Measurements from ENCODE around the gene UBE2G2.

UBE2G2 gene

GRCh38 chr21:44844256-44844655 is 42.6 kb upstream of the UBE2G2 start:
- Histone ChIP-seq H3K4me1 (ENCODE audit: control insufficient read depth, insufficient read depth, low read length) (peaks cover 8% of the 10 kb centered on the region), H3K4me3 (ENCODE audit: low read depth, low read length) (no peak overlapping the region), H3K9ac (ENCODE audit: low read depth, low read length) (no peak overlapping the region), H3K36me3 (ENCODE audit: control insufficient read depth, insufficient read depth, low read length) (peaks cover 3% of the 10 kb centered on the region), H3K27me3 (ENCODE audit: control insufficient read depth, insufficient read depth, low read length) (no peaks in the 10 kb centered on the region), H3K9me3 (ENCODE audit: control insufficient read depth, insufficient read depth, low read length) (no peaks in the 10 kb centered on the region)

GRCh38 chr21:44842721-44843445 is 41.3 kb upstream of the UBE2G2 start:
- Histone ChIP-seq H3K9me3 (ENCODE audit: control insufficient read depth, insufficient read depth, low read length) (no peaks in the 10 kb centered on the region), H3K4me3 (ENCODE audit: low read depth, low read length) (no peak overlapping the region), H3K27me3 (ENCODE audit: control insufficient read depth, insufficient read depth, low read length) (no peaks in the 10 kb centered on the region), H3K9ac (ENCODE audit: low read depth, low read length) (no peak overlapping the region), H3K36me3 (ENCODE audit: control insufficient read depth, insufficient read depth, low read length) (no peaks in the 10 kb centered on the region), H3K4me1 (ENCODE audit: control insufficient read depth, insufficient read depth, low read length) (peaks cover 8% of the 10 kb centered on the region)

DNA sequence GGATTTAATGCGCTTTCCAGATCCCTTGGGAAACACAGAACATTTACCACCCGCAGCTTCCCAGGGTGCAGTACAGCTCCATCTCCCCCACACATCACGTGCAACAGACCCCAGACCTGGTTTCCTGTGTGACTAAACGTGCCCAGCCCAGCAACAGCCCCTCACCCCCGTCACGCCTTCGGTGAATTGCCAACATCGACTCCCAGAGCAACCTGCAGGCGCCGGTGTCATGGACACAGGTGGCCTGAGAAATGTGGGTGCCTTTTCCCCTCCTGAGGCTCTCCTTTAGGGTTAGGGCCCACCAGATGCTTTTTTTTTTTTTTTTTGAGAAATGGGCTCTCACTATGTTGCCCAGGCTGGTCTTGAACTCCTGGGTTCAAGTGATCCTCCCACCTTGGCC is 40.5 kb upstream of the UBE2G2 start:
- peaks cover 8% of the 10 kb centered on the region for H3K4me1 ChIP-seq (ENCODE audit: control insufficient read depth, insufficient read depth, low read length)

GRCh38 chr21:44840771-44841170 is 39.2 kb upstream of the UBE2G2 start:
- Histone ChIP-seq H3K9ac (ENCODE audit: low read depth, low read length) (no peak overlapping the region), H3K36me3 (ENCODE audit: control insufficient read depth, insufficient read depth, low read length) (no peaks in the 10 kb centered on the region), H3K27me3 (ENCODE audit: control insufficient read depth, insufficient read depth, low read length) (no peaks in the 10 kb centered on the region), H3K4me1 (ENCODE audit: control insufficient read depth, insufficient read depth, low read length) (peaks cover 5% of the 10 kb centered on the region), H3K9me3 (ENCODE audit: control insufficient read depth, insufficient read depth, low read length) (no peaks in the 10 kb centered on the region), H3K4me3 (ENCODE audit: low read depth, low read length) (no peak overlapping the region)

More for the DNA sequence above, 40.5 kb upstream of the UBE2G2 start:
- no peaks in the 10 kb centered on the region for H3K9me3 ChIP-seq (ENCODE audit: control insufficient read depth, insufficient read depth, low read length)
- H3K4me3 ChIP-seq (ENCODE audit: low read depth, low read length), result no peak overlapping the region
- H3K9ac ChIP-seq (ENCODE audit: low read depth, low read length), result no peak overlapping the region
- H3K27me3 ChIP-seq (ENCODE audit: control insufficient read depth, insufficient read depth, low read length), result no peaks in the 10 kb centered on the region
- H3K36me3 ChIP-seq (ENCODE audit: control insufficient read depth, insufficient read depth, low read length), result no peaks in the 10 kb centered on the region

DNA sequence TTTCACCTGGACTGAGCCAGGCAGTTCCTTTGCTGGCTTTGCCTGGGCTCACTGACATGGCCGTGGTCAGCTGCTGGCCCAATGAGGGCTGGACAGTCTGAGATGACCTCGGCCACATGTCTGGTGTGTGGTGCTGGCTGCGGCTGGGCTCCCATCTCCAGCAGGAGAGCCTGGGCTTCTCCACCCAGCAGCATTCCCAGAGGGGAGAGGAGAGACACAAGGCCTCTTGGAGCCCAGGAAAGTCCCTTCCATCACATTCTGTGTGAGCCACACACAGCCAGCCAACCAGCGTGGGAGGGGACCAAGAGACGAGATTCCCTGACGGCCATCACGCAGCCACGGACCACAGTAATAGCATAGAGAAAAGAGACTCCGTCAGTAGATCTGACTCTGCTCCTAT is 37.3 kb upstream of the UBE2G2 start:
- no peaks in the 10 kb centered on the region for H3K4me1 ChIP-seq (ENCODE audit: control insufficient read depth, insufficient read depth, low read length)
- H3K9ac ChIP-seq (ENCODE audit: low read depth, low read length), result no peak overlapping the region
- H3K27me3 ChIP-seq (ENCODE audit: control insufficient read depth, insufficient read depth, low read length), result no peaks in the 10 kb centered on the region
- no peaks in the 10 kb centered on the region for H3K9me3 ChIP-seq (ENCODE audit: control insufficient read depth, insufficient read depth, low read length)
- no peak overlapping the region for H3K4me3 ChIP-seq (ENCODE audit: low read depth, low read length)
- H3K36me3 ChIP-seq (ENCODE audit: control insufficient read depth, insufficient read depth, low read length), result no peaks in the 10 kb centered on the region

DNA sequence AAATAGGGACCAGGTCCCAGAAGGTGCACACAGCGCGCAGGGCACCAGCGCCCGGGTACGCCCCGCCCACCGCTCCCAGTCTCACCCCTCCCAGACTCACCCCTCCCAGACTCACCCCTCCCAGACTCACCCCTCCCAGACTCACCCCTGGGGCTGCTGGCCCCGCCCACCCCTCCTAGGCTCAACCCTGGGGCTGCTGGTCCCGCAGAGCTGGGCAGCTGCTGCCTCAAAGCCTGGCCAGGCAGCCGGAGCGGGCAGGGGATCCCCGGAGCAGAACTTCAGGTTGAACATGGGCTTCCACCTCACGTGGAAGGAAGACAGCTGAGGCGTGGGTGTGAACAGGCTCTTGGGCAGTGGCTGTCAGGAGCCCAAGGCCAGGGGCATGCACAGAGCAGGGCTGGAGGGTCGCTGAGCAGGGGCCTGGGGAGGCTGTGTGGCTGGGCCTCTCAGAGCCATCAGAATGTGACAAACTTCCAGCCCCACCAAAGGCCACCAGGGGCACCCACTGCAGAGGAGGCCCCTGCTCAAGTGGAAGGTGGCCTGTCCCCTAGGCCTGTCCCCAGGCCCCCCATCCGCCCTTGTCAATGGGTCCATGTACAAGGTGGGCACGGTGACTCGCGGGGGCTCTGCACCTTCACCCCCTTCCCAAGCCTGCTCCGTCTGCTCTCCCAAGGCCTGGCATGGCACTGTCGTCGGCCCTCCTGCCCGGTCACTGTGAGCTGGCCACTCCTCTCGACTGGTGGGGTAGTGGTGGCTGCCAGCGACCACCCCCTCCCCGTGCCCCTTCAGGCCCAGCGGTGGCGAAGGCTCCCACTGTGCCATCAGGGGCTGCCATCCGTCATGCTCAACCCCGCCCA is 36.6 kb upstream of the UBE2G2 start:
- H3K36me3 ChIP-seq (ENCODE audit: control insufficient read depth, insufficient read depth, low read length), result no peaks in the 10 kb centered on the region
- H3K9ac ChIP-seq (ENCODE audit: low read depth, low read length), result no peak overlapping the region
- no peak overlapping the region for H3K4me3 ChIP-seq (ENCODE audit: low read depth, low read length)
- H3K27me3 ChIP-seq (ENCODE audit: control insufficient read depth, insufficient read depth, low read length), result no peaks in the 10 kb centered on the region
- no peaks in the 10 kb centered on the region for H3K9me3 ChIP-seq (ENCODE audit: control insufficient read depth, insufficient read depth, low read length)
- no peaks in the 10 kb centered on the region for H3K4me1 ChIP-seq (ENCODE audit: control insufficient read depth, insufficient read depth, low read length)

GRCh38 chr21:44837537-44837936 is 35.9 kb upstream of the UBE2G2 start:
- Histone ChIP-seq H3K9me3 (ENCODE audit: control insufficient read depth, insufficient read depth, low read length) (no peaks in the 10 kb centered on the region), H3K27me3 (ENCODE audit: control insufficient read depth, insufficient read depth, low read length) (no peaks in the 10 kb centered on the region), H3K4me3 (ENCODE audit: low read depth, low read length) (no peak overlapping the region), H3K9ac (ENCODE audit: low read depth, low read length) (no peak overlapping the region), H3K4me1 (ENCODE audit: control insufficient read depth, insufficient read depth, low read length) (no peaks in the 10 kb centered on the region), H3K36me3 (ENCODE audit: control insufficient read depth, insufficient read depth, low read length) (no peaks in the 10 kb centered on the region)

DNA sequence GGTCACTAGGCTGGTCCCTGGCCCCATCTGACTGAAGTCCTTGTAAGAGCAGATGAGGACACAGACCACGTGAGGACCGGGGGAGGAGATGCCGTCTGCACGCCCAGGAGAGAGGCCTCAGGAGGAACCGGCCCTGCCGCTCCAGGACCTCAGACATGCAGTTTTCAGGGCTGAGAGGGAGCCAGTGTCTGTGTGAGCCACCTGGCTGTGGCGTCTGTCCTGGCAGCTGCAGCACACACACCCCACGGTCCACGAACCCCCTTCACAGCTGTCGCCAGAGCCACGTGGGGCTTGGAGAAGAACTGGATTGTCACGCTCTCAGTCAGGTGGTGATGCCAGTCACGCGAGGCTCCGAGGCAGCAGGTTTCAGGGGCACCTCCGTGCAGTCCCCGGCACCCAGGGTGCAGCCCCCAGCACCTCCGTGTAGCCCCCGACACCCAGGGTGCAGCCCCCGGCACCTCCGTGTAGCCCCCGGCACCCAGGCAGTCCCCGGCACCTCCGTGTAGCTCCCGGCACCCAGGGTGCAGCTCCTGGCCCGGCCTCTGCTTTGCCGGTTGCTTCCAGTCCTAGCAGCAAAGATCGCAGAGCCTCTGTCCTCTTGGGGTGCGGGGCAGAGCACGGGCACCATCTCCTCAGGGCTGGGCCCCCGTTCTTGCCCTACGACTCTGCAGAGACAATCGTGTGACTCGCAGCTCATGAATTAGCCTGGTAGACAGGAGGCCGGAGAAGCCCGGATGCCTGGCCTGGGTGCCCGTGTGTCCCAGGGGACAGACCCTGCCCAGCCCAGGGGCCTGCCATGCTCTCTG is 35.2 kb upstream of the UBE2G2 start:
- no peaks in the 10 kb centered on the region for H3K36me3 ChIP-seq (ENCODE audit: control insufficient read depth, insufficient read depth, low read length)
- no peak overlapping the region for H3K9ac ChIP-seq (ENCODE audit: low read depth, low read length)
- no peaks in the 10 kb centered on the region for H3K9me3 ChIP-seq (ENCODE audit: control insufficient read depth, insufficient read depth, low read length)
- no peaks in the 10 kb centered on the region for H3K4me1 ChIP-seq (ENCODE audit: control insufficient read depth, insufficient read depth, low read length)
- no peak overlapping the region for H3K4me3 ChIP-seq (ENCODE audit: low read depth, low read length)
- no peaks in the 10 kb centered on the region for H3K27me3 ChIP-seq (ENCODE audit: control insufficient read depth, insufficient read depth, low read length)

DNA sequence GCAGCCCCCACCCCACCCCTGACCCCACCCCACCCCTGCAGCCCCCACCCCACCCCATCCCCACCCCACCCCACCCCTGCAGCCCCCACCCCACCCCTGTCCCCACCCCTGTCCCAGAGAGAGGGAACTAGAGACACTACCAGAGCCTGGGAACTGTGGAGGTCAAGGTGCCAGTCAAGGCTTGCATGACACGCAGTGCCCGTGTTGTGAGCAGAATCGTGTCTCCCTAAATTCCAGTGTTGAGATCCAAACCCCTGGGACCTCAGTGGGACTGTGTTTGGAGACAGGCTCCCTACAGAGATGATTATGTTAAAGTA is 34.7 kb upstream of the UBE2G2 start:
- Histone ChIP-seq H3K36me3 (ENCODE audit: control insufficient read depth, insufficient read depth, low read length) (no peaks in the 10 kb centered on the region), H3K27me3 (ENCODE audit: control insufficient read depth, insufficient read depth, low read length) (no peaks in the 10 kb centered on the region), H3K4me3 (ENCODE audit: low read depth, low read length) (no peak overlapping the region), H3K9ac (ENCODE audit: low read depth, low read length) (no peak overlapping the region), H3K9me3 (ENCODE audit: control insufficient read depth, insufficient read depth, low read length) (no peaks in the 10 kb centered on the region), H3K4me1 (ENCODE audit: control insufficient read depth, insufficient read depth, low read length) (no peaks in the 10 kb centered on the region)

DNA sequence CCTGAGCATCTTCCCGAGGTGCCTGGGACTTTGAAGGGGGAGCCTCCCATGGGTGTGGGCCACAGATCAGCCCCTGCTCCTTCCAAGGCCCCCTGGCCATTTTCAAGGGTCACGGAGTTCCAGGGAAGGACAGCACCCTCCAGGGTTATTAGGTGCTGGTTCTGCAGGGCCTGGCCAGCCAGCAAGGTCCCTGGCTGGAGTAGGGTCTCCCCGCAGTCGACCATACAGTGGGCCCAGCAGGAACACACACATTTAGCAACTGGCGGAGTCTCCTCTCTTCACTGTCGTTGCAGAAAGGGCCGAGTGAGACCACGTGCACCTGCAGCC is 34.0 kb upstream of the UBE2G2 start:
- Histone ChIP-seq H3K9me3 (ENCODE audit: control insufficient read depth, insufficient read depth, low read length) (no peaks in the 10 kb centered on the region), H3K4me1 (ENCODE audit: control insufficient read depth, insufficient read depth, low read length) (no peaks in the 10 kb centered on the region), H3K4me3 (ENCODE audit: low read depth, low read length) (no peak overlapping the region), H3K36me3 (ENCODE audit: control insufficient read depth, insufficient read depth, low read length) (no peaks in the 10 kb centered on the region), H3K27me3 (ENCODE audit: control insufficient read depth, insufficient read depth, low read length) (no peaks in the 10 kb centered on the region), H3K9ac (ENCODE audit: low read depth, low read length) (no peak overlapping the region)

DNA sequence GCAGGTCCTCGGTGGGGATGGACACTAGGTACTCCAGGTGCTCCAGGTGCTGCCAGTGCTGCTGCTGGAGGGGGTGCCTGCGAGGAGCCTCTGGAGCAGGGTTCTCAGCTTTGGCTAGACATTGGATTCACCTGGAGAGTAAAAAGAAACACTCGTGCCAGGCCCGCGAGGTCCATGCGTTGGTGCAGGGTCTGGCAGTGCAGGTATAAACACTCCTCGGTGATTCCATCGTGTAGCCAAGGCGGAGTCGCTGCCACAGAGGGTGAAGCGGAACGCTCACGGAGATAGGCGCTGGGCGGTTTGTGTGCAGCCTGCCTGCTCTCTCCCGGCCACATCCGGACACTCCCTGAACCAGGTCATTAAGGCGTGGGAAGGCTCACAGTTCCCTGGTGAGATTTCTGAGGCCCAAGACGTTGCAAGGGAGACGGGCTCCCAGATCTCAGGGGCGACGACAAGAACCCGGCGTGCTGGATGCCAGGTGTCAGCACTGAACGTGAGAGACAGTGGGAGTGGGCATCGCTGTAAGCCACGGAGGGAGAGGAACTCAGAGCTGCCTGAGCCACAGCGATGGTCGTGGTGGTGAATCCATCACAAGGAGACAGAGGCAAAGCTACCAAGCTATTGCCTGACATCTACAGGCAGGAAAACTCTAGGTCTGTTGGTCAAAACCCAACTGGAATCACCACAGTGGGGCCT is 33.5 kb upstream of the UBE2G2 start:
- Histone ChIP-seq H3K9me3 (ENCODE audit: control insufficient read depth, insufficient read depth, low read length) (no peaks in the 10 kb centered on the region), H3K4me3 (ENCODE audit: low read depth, low read length) (no peak overlapping the region), H3K4me1 (ENCODE audit: control insufficient read depth, insufficient read depth, low read length) (no peaks in the 10 kb centered on the region), H3K36me3 (ENCODE audit: control insufficient read depth, insufficient read depth, low read length) (no peaks in the 10 kb centered on the region), H3K9ac (ENCODE audit: low read depth, low read length) (no peak overlapping the region), H3K27me3 (ENCODE audit: control insufficient read depth, insufficient read depth, low read length) (no peaks in the 10 kb centered on the region)

Measured in iPS-15b (cell line).